Liver (tissue), 3 donors: ENCODE data around the gene NTPCR.

Experiments
- EGR1 ChIP-seq, 2 donors: IDR thresholded peaks; 2 replicates each; pipeline ENCODE4 v1.6.1; 2016 to 2018; ENCODE audit warnings: antibody characterized with exemption in 2 of 2, low read depth in 2 of 2
- FOXA1 ChIP-seq: IDR thresholded peaks from 2 replicates; pipeline ENCODE4 v1.6.1; 2016; ENCODE audit warnings: antibody characterized with exemption
- GABPA ChIP-seq, 2 donors: IDR thresholded peaks in 1 of 2; conservative IDR thresholded peaks in 1 of 2; 2 replicates each; pipeline ENCODE4 v1.6.1; 2016; ENCODE audit warnings: antibody characterized with exemption in 2 of 2, mild to moderate bottlenecking in 1 of 2, moderate library complexity in 1 of 2
- HNF4A ChIP-seq, 2 donors: conservative IDR thresholded peaks; 2 replicates each; pipeline ENCODE4 v1.6.1; 2016; ENCODE audit warnings: antibody characterized with exemption in 2 of 2, mild to moderate bottlenecking in 2 of 2
- JUND ChIP-seq, 2 donors: IDR thresholded peaks; 2 replicates each; pipeline ENCODE4 v1.6.1; 2016; ENCODE audit warnings: antibody characterized with exemption in 2 of 2
- NR2F2 ChIP-seq: IDR thresholded peaks from 2 replicates; pipeline ENCODE4 v1.6.1; 2016; ENCODE audit warnings: antibody characterized with exemption
- RAD21 ChIP-seq, 2 donors: IDR thresholded peaks; 2 replicates each; pipeline ENCODE4 v1.6.1; 2016; ENCODE audit warnings: antibody characterized with exemption in 2 of 2, mild to moderate bottlenecking in 2 of 2
- SP1 ChIP-seq: IDR thresholded peaks from 2 replicates; pipeline ENCODE4 v1.6.1; 2018; ENCODE audit warnings: antibody characterized with exemption, mild to moderate bottlenecking
- TAF1 ChIP-seq: conservative IDR thresholded peaks from 2 replicates; pipeline ENCODE4 v1.6.1; 2016; ENCODE audit warnings: antibody characterized with exemption, mild to moderate bottlenecking
- YY1 ChIP-seq: IDR thresholded peaks from 2 replicates; pipeline ENCODE4 v1.6.1; 2016; ENCODE audit warnings: antibody characterized with exemption, mild to moderate bottlenecking
- TF ChIP-seq, protein P1 (sequence below): fragments of 150-350 bp; IDR thresholded peaks from 2 replicates; pipeline ENCODE4 v1.5.1; 2017; ENCODE audit warnings: improper control_type of control experiment, low read depth, low read length; ENCODE audit not compliant: missing input control
- TF ChIP-seq, protein P2 (sequence below): IDR thresholded peaks from 2 replicates; pipeline ENCODE4 v1.6.1; 2016; ENCODE audit warnings: antibody characterized with exemption
- TF ChIP-seq, protein P3 (sequence below): IDR thresholded peaks from 2 replicates; pipeline ENCODE4 v1.6.1; 2016; ENCODE audit warnings: antibody characterized with exemption, mild to moderate bottlenecking
- TF ChIP-seq, protein P4 (sequence below): IDR thresholded peaks from 2 replicates; pipeline ENCODE4 v1.6.1; 2016; ENCODE audit warnings: antibody characterized with exemption
- donor health status: healthy.
- donor health status: healthy.

DNA sequence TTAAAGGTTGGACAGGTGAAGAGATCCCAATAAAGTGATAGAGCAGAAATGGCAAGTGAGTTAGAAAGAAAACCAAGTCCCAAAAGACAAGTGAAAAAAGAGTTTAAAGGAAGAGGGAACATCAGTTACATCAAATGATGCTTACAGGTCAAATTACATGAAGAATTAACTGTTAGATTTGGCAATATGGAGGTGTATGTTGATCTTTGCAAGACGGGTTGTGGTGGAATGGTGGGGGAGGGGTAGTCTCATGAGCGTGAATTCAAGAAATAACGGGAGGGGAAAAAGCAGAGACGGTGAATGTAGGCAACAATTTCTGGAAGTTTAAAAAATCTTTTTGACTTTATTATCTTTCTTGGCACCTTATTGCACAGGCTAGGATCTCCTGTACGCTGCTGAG is 76.6 kb downstream of the NTPCR start:
- no peak for TF ChIP-seq RAD21 (IDR thresholded peaks at IDR 0.05)
- TF ChIP-seq, protein P1, sequence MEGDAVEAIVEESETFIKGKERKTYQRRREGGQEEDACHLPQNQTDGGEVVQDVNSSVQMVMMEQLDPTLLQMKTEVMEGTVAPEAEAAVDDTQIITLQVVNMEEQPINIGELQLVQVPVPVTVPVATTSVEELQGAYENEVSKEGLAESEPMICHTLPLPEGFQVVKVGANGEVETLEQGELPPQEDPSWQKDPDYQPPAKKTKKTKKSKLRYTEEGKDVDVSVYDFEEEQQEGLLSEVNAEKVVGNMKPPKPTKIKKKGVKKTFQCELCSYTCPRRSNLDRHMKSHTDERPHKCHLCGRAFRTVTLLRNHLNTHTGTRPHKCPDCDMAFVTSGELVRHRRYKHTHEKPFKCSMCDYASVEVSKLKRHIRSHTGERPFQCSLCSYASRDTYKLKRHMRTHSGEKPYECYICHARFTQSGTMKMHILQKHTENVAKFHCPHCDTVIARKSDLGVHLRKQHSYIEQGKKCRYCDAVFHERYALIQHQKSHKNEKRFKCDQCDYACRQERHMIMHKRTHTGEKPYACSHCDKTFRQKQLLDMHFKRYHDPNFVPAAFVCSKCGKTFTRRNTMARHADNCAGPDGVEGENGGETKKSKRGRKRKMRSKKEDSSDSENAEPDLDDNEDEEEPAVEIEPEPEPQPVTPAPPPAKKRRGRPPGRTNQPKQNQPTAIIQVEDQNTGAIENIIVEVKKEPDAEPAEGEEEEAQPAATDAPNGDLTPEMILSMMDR = no peak
- TF ChIP-seq, protein P2, sequence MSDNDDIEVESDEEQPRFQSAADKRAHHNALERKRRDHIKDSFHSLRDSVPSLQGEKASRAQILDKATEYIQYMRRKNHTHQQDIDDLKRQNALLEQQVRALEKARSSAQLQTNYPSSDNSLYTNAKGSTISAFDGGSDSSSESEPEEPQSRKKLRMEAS = no peak
- no peak for TF ChIP-seq YY1
- TF ChIP-seq, protein P3, sequence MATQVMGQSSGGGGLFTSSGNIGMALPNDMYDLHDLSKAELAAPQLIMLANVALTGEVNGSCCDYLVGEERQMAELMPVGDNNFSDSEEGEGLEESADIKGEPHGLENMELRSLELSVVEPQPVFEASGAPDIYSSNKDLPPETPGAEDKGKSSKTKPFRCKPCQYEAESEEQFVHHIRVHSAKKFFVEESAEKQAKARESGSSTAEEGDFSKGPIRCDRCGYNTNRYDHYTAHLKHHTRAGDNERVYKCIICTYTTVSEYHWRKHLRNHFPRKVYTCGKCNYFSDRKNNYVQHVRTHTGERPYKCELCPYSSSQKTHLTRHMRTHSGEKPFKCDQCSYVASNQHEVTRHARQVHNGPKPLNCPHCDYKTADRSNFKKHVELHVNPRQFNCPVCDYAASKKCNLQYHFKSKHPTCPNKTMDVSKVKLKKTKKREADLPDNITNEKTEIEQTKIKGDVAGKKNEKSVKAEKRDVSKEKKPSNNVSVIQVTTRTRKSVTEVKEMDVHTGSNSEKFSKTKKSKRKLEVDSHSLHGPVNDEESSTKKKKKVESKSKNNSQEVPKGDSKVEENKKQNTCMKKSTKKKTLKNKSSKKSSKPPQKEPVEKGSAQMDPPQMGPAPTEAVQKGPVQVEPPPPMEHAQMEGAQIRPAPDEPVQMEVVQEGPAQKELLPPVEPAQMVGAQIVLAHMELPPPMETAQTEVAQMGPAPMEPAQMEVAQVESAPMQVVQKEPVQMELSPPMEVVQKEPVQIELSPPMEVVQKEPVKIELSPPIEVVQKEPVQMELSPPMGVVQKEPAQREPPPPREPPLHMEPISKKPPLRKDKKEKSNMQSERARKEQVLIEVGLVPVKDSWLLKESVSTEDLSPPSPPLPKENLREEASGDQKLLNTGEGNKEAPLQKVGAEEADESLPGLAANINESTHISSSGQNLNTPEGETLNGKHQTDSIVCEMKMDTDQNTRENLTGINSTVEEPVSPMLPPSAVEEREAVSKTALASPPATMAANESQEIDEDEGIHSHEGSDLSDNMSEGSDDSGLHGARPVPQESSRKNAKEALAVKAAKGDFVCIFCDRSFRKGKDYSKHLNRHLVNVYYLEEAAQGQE = no peak
- TF ChIP-seq TAF1 = no peak
- no peak for TF ChIP-seq SP1
- TF ChIP-seq JUND (IDR thresholded peaks at IDR 0.05) = no peak
- TF ChIP-seq EGR1 (IDR thresholded peaks at IDR 0.05; ENCODE audit: low read depth in 2 of 2) = no peak
- TF ChIP-seq GABPA (IDR thresholded peaks at IDR 0.05 in 1 of 2, conservative IDR thresholded peaks at IDR 0.05 in 1 of 2) = no peak
- TF ChIP-seq HNF4A (conservative IDR thresholded peaks at IDR 0.05) = no peak
- TF ChIP-seq, protein P4, sequence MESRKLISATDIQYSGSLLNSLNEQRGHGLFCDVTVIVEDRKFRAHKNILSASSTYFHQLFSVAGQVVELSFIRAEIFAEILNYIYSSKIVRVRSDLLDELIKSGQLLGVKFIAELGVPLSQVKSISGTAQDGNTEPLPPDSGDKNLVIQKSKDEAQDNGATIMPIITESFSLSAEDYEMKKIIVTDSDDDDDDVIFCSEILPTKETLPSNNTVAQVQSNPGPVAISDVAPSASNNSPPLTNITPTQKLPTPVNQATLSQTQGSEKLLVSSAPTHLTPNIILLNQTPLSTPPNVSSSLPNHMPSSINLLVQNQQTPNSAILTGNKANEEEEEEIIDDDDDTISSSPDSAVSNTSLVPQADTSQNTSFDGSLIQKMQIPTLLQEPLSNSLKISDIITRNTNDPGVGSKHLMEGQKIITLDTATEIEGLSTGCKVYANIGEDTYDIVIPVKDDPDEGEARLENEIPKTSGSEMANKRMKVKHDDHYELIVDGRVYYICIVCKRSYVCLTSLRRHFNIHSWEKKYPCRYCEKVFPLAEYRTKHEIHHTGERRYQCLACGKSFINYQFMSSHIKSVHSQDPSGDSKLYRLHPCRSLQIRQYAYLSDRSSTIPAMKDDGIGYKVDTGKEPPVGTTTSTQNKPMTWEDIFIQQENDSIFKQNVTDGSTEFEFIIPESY = no peak
- no peak for TF ChIP-seq NR2F2
- TF ChIP-seq FOXA1 = no peak
